ENCODE measurements around the gene L3MBTL4.

- TF ChIP-seq POLR2A (IDR thresholded peaks at IDR 0.05; ENCODE audit: low read depth, low read length) (no peak), POLR2AphosphoS5 (IDR thresholded peaks at IDR 0.05; ENCODE audit: low read depth, low read length) (no peak)
These were observed 132.8 kb downstream of the L3MBTL4 start for GRCh38 chr18:6281874-6282273.

All from GM12892 (cell line).